Thyroid gland (tissue), 4 donors: ENCODE data around the gene EAF1. TPM values are rescaled to one million over a fixed set of nuclear protein-coding genes. Genes with fewer than 3 reads are reported as not detected.
"Not testable (repeated sequence)": the region's sequence is repeated elsewhere in the genome, so short reads cannot be mapped to it uniquely, and the experiment has no call there.

Source experiments
- DNase-seq, 2 donors: peaks; one replicate each; pipeline ENCODE4 v3.0.0-alpha.2; 2019
- H3K27ac ChIP-seq, 3 donors: fragments of 200-600 bp; sonication (generic); 1 replicate in 2 of 3; 2 replicates in 1 of 3; pipeline ENCODE4 v1.5.1; 2016 to 2019; ENCODE audit warnings: mild to moderate bottlenecking in 1 of 3, moderate library complexity in 1 of 3
- H3K27me3 ChIP-seq: fragments of 200-600 bp; sonication (generic); one replicate; pipeline ENCODE4 v1.5.1; 2019
- H3K36me3 ChIP-seq, 2 donors: fragments of 200-600 bp; sonication (generic); one replicate each; pipeline ENCODE4 v1.5.1; 2016 to 2019
- H3K4me1 ChIP-seq, 2 donors: fragments of 200-600 bp; sonication (generic); one replicate each; pipeline ENCODE4 v1.5.1; 2017 to 2019
- H3K4me3 ChIP-seq, 3 donors: fragments of 200-600 bp; sonication (generic); replicated peaks in 1 of 3; 1 replicate in 2 of 3; 2 replicates in 1 of 3; pipeline ENCODE4 v1.5.1; 2016; ENCODE audit warnings: mild to moderate bottlenecking in 1 of 3
- H3K9me3 ChIP-seq: fragments of 200-600 bp; sonication (generic); one replicate; pipeline ENCODE4 v1.5.1; 2017
- CTCF ChIP-seq, 6 experiments: fragments of 200-600 bp in 3 of 6; fragments of 450-650 bp in 3 of 6; sonication (generic) in 3 of 6; IDR thresholded peaks; one replicate each; pipeline ENCODE4 v1.5.1; 2016 to 2019; ENCODE audit warnings: antibody characterized with exemption in 6 of 6, mild to moderate bottlenecking in 2 of 6, inconsistent platforms in 1 of 6, moderate library complexity in 1 of 6
- POLR2A ChIP-seq, 2 donors: fragments of 450-650 bp; IDR thresholded peaks; one replicate each; pipeline ENCODE4 v1.6.1; 2017; ENCODE audit warnings: antibody characterized with exemption in 2 of 2, mild to moderate bottlenecking in 2 of 2, moderate library complexity in 1 of 2
- WGBS, 2 donors: methylation state at CpG; one replicate each; pipeline ENCODE4 v1.1.5; 2017; 5-methylcytosine and 5-hydroxymethylcytosine counted together
- intact Hi-C: fragments of 100-400 bp; cut with DNase I; formaldehyde crosslinking; loops from one replicate; pipeline ENCODE4 v1.15.1; 2023
- total RNA-seq, 4 donors: library from RNA; depleted of rRNA; stranded (reverse); fragments of >200 nt; gene quantifications; one replicate each; pipeline ENCODE4 v1.2.3, GENCODE V29; 2016

The EAF1 gene
- total RNA-seq, 4 donors from 2014 or later: 15.2 to 24.7 (median 22.3) TPM

- no peak for DNase-seq
- intact Hi-C loops: no loop called here
- H3K36me3 ChIP-seq: no peaks in the 10 kb centered on the region
- no peaks in the 10 kb centered on the region for H3K27me3 ChIP-seq
- H3K4me3 ChIP-seq: no peak overlapping the region
- TF ChIP-seq POLR2A (IDR thresholded peaks at IDR 0.05) (no peak), CTCF (IDR thresholded peaks at IDR 0.05) (no peak)
- no peaks in the 10 kb centered on the region for H3K9me3 ChIP-seq
- H3K4me1 ChIP-seq: no peaks in the 10 kb centered on the region
- H3K27ac ChIP-seq: no peak overlapping the region
Observed at GRCh38 chr3:15479400-15480224, 52.2 kb downstream of the EAF1 start.

- intact Hi-C loops, H3K4me3 ChIP-seq, H3K27ac ChIP-seq, H3K36me3 ChIP-seq, H3K9me3 ChIP-seq, DNase-seq, H3K4me1 ChIP-seq, H3K27me3 ChIP-seq: not testable (repeated sequence)
- 95 to 96% methylated on average over 6 of the region's 6 CpGs for WGBS, 2 donors
Observed at GRCh38 chr3:15484551-15484950, 57.2 kb downstream of the EAF1 start.

GRCh38 chr3:15486020-15486419 lies 58.6 kb downstream of the EAF1 start:
- no peak for TF ChIP-seq CTCF (IDR thresholded peaks at IDR 0.05)
- no peak for TF ChIP-seq POLR2A (IDR thresholded peaks at IDR 0.05)
- H3K36me3 ChIP-seq: no peaks in the 10 kb centered on the region
- no peak overlapping the region for H3K4me3 ChIP-seq
- intact Hi-C loops: no loop called here
- 88 to 94% methylated on average over 2 of the region's 2 CpGs for WGBS, 2 donors
- DNase-seq: no peak
- no peaks in the 10 kb centered on the region for H3K9me3 ChIP-seq
- no peak overlapping the region for H3K27ac ChIP-seq
- H3K27me3 ChIP-seq: no peaks in the 10 kb centered on the region
- H3K4me1 ChIP-seq: no peaks in the 10 kb centered on the region

- H3K4me3 ChIP-seq: no peak overlapping the region
- DNase-seq: no peak
- intact Hi-C loops: no loop called here
- no peaks in the 10 kb centered on the region for H3K4me1 ChIP-seq
- H3K36me3 ChIP-seq: no peaks in the 10 kb centered on the region
- no peaks in the 10 kb centered on the region for H3K9me3 ChIP-seq
- H3K27me3 ChIP-seq: no peaks in the 10 kb centered on the region
- 90 to 93% methylated on average over 4 of the region's 4 CpGs for WGBS, 2 donors
- TF ChIP-seq POLR2A (IDR thresholded peaks at IDR 0.05) (no peak), CTCF (IDR thresholded peaks at IDR 0.05) (no peak)
- H3K27ac ChIP-seq: no peak overlapping the region
Observed at GRCh38 chr3:15486979-15487378, 59.6 kb downstream of the EAF1 start.

GRCh38 chr3:15488002-15488401 lies 60.6 kb downstream of the EAF1 start:
- Histone ChIP-seq H3K9me3 (no peaks in the 10 kb centered on the region), H3K4me1 (no peaks in the 10 kb centered on the region), H3K36me3 (no peaks in the 10 kb centered on the region), H3K27ac (no peak overlapping the region), H3K27me3 (no peaks in the 10 kb centered on the region), H3K4me3 (no peak overlapping the region)
- 92% methylated on average over 9 of the region's 9 CpGs for WGBS, 2 donors
- DNase-seq: no peak
- intact Hi-C loops: no loop called here
- TF ChIP-seq POLR2A (IDR thresholded peaks at IDR 0.05): no peak
- TF ChIP-seq CTCF (IDR thresholded peaks at IDR 0.05): no peak
